AG09309 (cell line): Measurements from ENCODE around the gene TMBIM6.
"Not testable (repeated sequence)": the region's sequence is repeated elsewhere in the genome, so short reads cannot be mapped to it uniquely, and the experiment has no call there.

Experiments
- DNase-seq: peaks from one replicate; pipeline ENCODE4 v3.0.0-alpha.2; 2010; ENCODE audit warnings: low read depth
- H3K4me3 ChIP-seq: 2 replicates; pipeline ENCODE4 v1.5.1; 2011; ENCODE audit warnings: mild to moderate bottlenecking, low read depth, low read length, moderate library complexity; ENCODE audit not compliant: control insufficient read depth
- CTCF ChIP-seq: IDR thresholded peaks from 2 replicates; pipeline ENCODE4 v1.5.1; 2011; ENCODE audit warnings: mild to moderate bottlenecking, low read depth, low read length, inconsistent platforms; ENCODE audit not compliant: insufficient read depth, control insufficient read depth; ENCODE audit errors: missing control alignments

Gene TMBIM6

GRCh38 chr12:49730050-49730449 lies 11.3 kb upstream of the TMBIM6 start:
- no peak overlapping the region for H3K4me3 ChIP-seq
- no peak for DNase-seq
- no peak for TF ChIP-seq CTCF

- TF ChIP-seq CTCF = no peak
- DNase-seq = no peak
Measured at GRCh38 chr12:49730568-49731101, 10.7 kb upstream of the TMBIM6 start.

GRCh38 chr12:49733219-49734017 lies 7.9 kb upstream of the TMBIM6 start:
- no peak for TF ChIP-seq CTCF
- no peak for DNase-seq
- no peak overlapping the region for H3K4me3 ChIP-seq

More at GRCh38 chr12:49730568-49731101, 10.7 kb upstream of the TMBIM6 start:
- H3K4me3 ChIP-seq = no peak overlapping the region

- DNase-seq, H3K4me3 ChIP-seq: not testable (repeated sequence)
Measured at GRCh38 chr12:49734900-49735299, 6.5 kb upstream of the TMBIM6 start.

- not testable (repeated sequence) for H3K4me3 ChIP-seq, DNase-seq
Measured at GRCh38 chr12:49738721-49739120, 2.6 kb upstream of the TMBIM6 start.

- H3K4me3 ChIP-seq, DNase-seq: not testable (repeated sequence)
Measured at GRCh38 chr12:49740277-49740676, 1.1 kb upstream of the TMBIM6 start.

GRCh38 chr12:49741882-49742620 lies 694 bp downstream of the TMBIM6 start:
- H3K4me3 ChIP-seq = peak overlapping the region; percentile 76
- no peak for TF ChIP-seq CTCF
- peak; percentile 44 for DNase-seq

- no peak for TF ChIP-seq CTCF
- no peak for DNase-seq
- H3K4me3 ChIP-seq = no peak overlapping the region
Measured at GRCh38 chr12:49744363-49744885, 3.1 kb downstream of the TMBIM6 start.
